Neuronal stem cell (in vitro differentiated cells): ENCODE measurements around the gene ZNF471.

Source experiments
- DNase-seq: peaks from one replicate; pipeline ENCODE4 v3.0.0-alpha.2; 2013; ENCODE audit warnings: low spot score
- H2AFZ ChIP-seq: one replicate; pipeline ENCODE4 v1.6.1; 2013; ENCODE audit warnings: mild to moderate bottlenecking, low read length, inconsistent platforms
- H2AK5ac ChIP-seq: 2 replicates; pipeline ENCODE4 v1.6.1; 2013; ENCODE audit warnings: low read depth, mild to moderate bottlenecking, inconsistent platforms, low read length, moderate library complexity, mixed read lengths
- H2BK120ac ChIP-seq: 2 replicates; pipeline ENCODE4 v1.6.1; 2013; ENCODE audit warnings: low read depth, mild to moderate bottlenecking, inconsistent platforms, low read length, moderate library complexity, mixed read lengths
- H2BK12ac ChIP-seq: one replicate; pipeline ENCODE4 v1.6.1; 2013; ENCODE audit warnings: low read length, inconsistent platforms
- H2BK15ac ChIP-seq: 2 replicates; pipeline ENCODE4 v1.6.1; 2013; ENCODE audit warnings: mild to moderate bottlenecking, low read length, inconsistent platforms, mixed read lengths
- H2BK5ac ChIP-seq: one replicate; pipeline ENCODE4 v1.6.1; 2013; ENCODE audit warnings: inconsistent platforms, mild to moderate bottlenecking, low read length, moderate library complexity
- H3K14ac ChIP-seq: one replicate; pipeline ENCODE4 v1.6.1; 2013; ENCODE audit warnings: low read length, inconsistent platforms
- H3K18ac ChIP-seq: 2 replicates; pipeline ENCODE4 v1.6.1; 2013; ENCODE audit warnings: low read length, inconsistent platforms
- H3K23ac ChIP-seq: 2 replicates; pipeline ENCODE4 v1.6.1; 2013; ENCODE audit warnings: low read depth, mild to moderate bottlenecking, mixed read lengths, low read length, inconsistent platforms; ENCODE audit not compliant: poor library complexity
- H3K27ac ChIP-seq: replicated peaks from 3 replicates; pipeline ENCODE4 v1.5.1; 2013; ENCODE audit warnings: low read length, inconsistent platforms
- H3K27me3 ChIP-seq, 3 experiments: 2 replicates each; pipeline ENCODE4 v1.6.1; 2013; ENCODE audit warnings: low read length in 3 of 3, mild to moderate bottlenecking in 2 of 3, inconsistent platforms in 1 of 3, low read depth in 1 of 3, mixed read lengths in 1 of 3, moderate library complexity in 1 of 3; ENCODE audit not compliant: control insufficient read depth in 3 of 3, insufficient read depth in 3 of 3
- H3K36me3 ChIP-seq, 2 donors: replicated peaks in 1 of 2; 2 replicates each; pipeline ENCODE4 v1.6.1; 2013; ENCODE audit warnings: low read length in 2 of 2; ENCODE audit not compliant: control insufficient read depth in 2 of 2, insufficient read depth in 2 of 2
- H3K4ac ChIP-seq: 2 replicates; pipeline ENCODE4 v1.6.1; 2013; ENCODE audit warnings: inconsistent platforms, mild to moderate bottlenecking, low read length, moderate library complexity
- H3K4me1 ChIP-seq, 2 donors: 1 replicate in 1 of 2; 2 replicates in 1 of 2; pipeline ENCODE4 v1.6.1; 2013; ENCODE audit warnings: low read length in 2 of 2, low read depth in 1 of 2; ENCODE audit not compliant: control insufficient read depth in 2 of 2, insufficient read depth in 1 of 2
- H3K4me2 ChIP-seq: one replicate; pipeline ENCODE4 v1.6.1; 2013; ENCODE audit warnings: mild to moderate bottlenecking, low read length, inconsistent platforms; ENCODE audit not compliant: insufficient read depth, poor library complexity, severe bottlenecking
- H3K4me3 ChIP-seq, 2 donors: 2 replicates each; pipeline ENCODE4 v1.5.1; 2013; ENCODE audit warnings: low read length in 2 of 2, mild to moderate bottlenecking in 2 of 2, inconsistent platforms in 1 of 2, moderate library complexity in 1 of 2
- H3K79me1 ChIP-seq: one replicate; pipeline ENCODE4 v1.6.1; 2013; ENCODE audit warnings: low read depth, mild to moderate bottlenecking, inconsistent platforms, low read length, moderate library complexity
- H3K9ac ChIP-seq: one replicate; pipeline ENCODE4 v1.6.1; 2013; ENCODE audit warnings: mild to moderate bottlenecking, low read depth, low read length, inconsistent platforms; ENCODE audit not compliant: poor library complexity
- H3K9me3 ChIP-seq, 2 donors: replicated peaks in 1 of 2; 2 replicates each; pipeline versions ENCODE3 to v1.6.1; 2013; ENCODE audit warnings: low read length in 2 of 2, mild to moderate bottlenecking in 2 of 2, inconsistent platforms in 1 of 2, low read depth in 1 of 2, mixed read lengths in 1 of 2, moderate library complexity in 1 of 2; ENCODE audit not compliant: control insufficient read depth in 2 of 2, insufficient read depth in 1 of 2
- H4K8ac ChIP-seq: one replicate; pipeline ENCODE4 v1.6.1; 2013; ENCODE audit warnings: low read depth, mild to moderate bottlenecking, inconsistent platforms, low read length, moderate library complexity
- H4K91ac ChIP-seq: one replicate; pipeline ENCODE4 v1.6.1; 2013; ENCODE audit warnings: low read length, low read depth, mild to moderate bottlenecking, inconsistent platforms; ENCODE audit not compliant: poor library complexity
- WGBS, 2 donors: extraction: QIAGEN DNeasy Blood & Tissue Kit; methylation state at CpG; one replicate each; pipeline ENCODE4 v1.1.7; 2013; ENCODE audit warnings: missing lambda C conversion rate in 2 of 2, mixed read lengths in 1 of 2; ENCODE audit not compliant: insufficient read length in 2 of 2, insufficient replicate concordance in 1 of 2; ENCODE audit errors: extremely low coverage in 2 of 2; 5-methylcytosine and 5-hydroxymethylcytosine counted together

The ZNF471 gene

GRCh38 chr19:56504581-56504980 is 3.1 kb upstream of the ZNF471 start:
- no peak overlapping the region for H3K14ac ChIP-seq
- no peaks in the 10 kb centered on the region for H3K27me3 ChIP-seq
- no peak overlapping the region for H3K4ac ChIP-seq
- no peak overlapping the region for H3K4me2 ChIP-seq
- H3K4me3 ChIP-seq: no peak overlapping the region
- H3K27ac ChIP-seq: no peak overlapping the region
- peaks cover 0 to 8% of the 10 kb centered on the region in 2 donors for H3K36me3 ChIP-seq
- H3K9me3 ChIP-seq: peaks cover 0 to 12% of the 10 kb centered on the region in 2 donors
- H2BK120ac ChIP-seq: no peak overlapping the region
- H3K9ac ChIP-seq: no peak overlapping the region
- WGBS, 2 donors: no CpG with 5 or more reads among the region's 2 CpGs
- H2BK15ac ChIP-seq: no peak overlapping the region
- no peak overlapping the region for H3K18ac ChIP-seq
- H3K23ac ChIP-seq: no peak overlapping the region
- H3K4me1 ChIP-seq: peaks cover 0 to 8% of the 10 kb centered on the region in 2 donors
- H4K91ac ChIP-seq: no peak overlapping the region
- no peak overlapping the region for H2AFZ ChIP-seq
- no peaks in the 10 kb centered on the region for H3K79me1 ChIP-seq
- no peak overlapping the region for H4K8ac ChIP-seq
- H2BK12ac ChIP-seq: no peak overlapping the region
- DNase-seq: no peak
- H2BK5ac ChIP-seq: no peak overlapping the region
- no peak overlapping the region for H2AK5ac ChIP-seq

GRCh38 chr19:56508290-56508778 is 679 bp downstream of the ZNF471 start:
- H3K4me3 ChIP-seq: peak overlapping the region; percentile 31 to 82

GRCh38 chr19:56525214-56525860 is 17.7 kb downstream of the ZNF471 start:
- no peak overlapping the region for H3K23ac ChIP-seq
- H3K4me1 ChIP-seq: no peaks in the 10 kb centered on the region
- no peak overlapping the region for H4K8ac ChIP-seq
- H3K4ac ChIP-seq: no peak overlapping the region
- H3K9me3 ChIP-seq: peaks cover 33 to 58% of the 10 kb centered on the region in 2 donors
- no peak overlapping the region for H2AFZ ChIP-seq
- peaks cover 0 to 2% of the 10 kb centered on the region in 2 donors for H3K36me3 ChIP-seq
- H3K4me3 ChIP-seq: no peak overlapping the region
- no peak overlapping the region for H4K91ac ChIP-seq
- no peak overlapping the region for H2AK5ac ChIP-seq
- H2BK15ac ChIP-seq: no peak overlapping the region
- no peak overlapping the region for H3K4me2 ChIP-seq
- no peak overlapping the region for H3K27ac ChIP-seq
- no peaks in the 10 kb centered on the region for H3K27me3 ChIP-seq
- no peak overlapping the region for H3K9ac ChIP-seq
- no peak for DNase-seq
- H3K14ac ChIP-seq: no peak overlapping the region
- no peak overlapping the region for H2BK12ac ChIP-seq
- H2BK5ac ChIP-seq: no peak overlapping the region
- no peaks in the 10 kb centered on the region for H3K79me1 ChIP-seq
- no peak overlapping the region for H3K18ac ChIP-seq
- no peak overlapping the region for H2BK120ac ChIP-seq
- WGBS, 2 donors: no CpG with 5 or more reads among the region's 4 CpGs

More at GRCh38 chr19:56508290-56508778, 679 bp downstream of the ZNF471 start:
- Histone ChIP-seq H2BK15ac (no peak overlapping the region), H3K36me3 (no peaks in the 10 kb centered on the region), H3K18ac (peak overlapping the region; percentile 66), H2BK5ac (no peak overlapping the region), H3K27ac (no peak overlapping the region), H2BK120ac (no peak overlapping the region), H3K4ac (no peak overlapping the region), H4K91ac (no peak overlapping the region), H3K79me1 (no peaks in the 10 kb centered on the region), H3K4me1 (peaks cover 0 to 8% of the 10 kb centered on the region in 2 donors), H3K14ac (peak overlapping the region; percentile 79), H3K27me3 (no peaks in the 10 kb centered on the region), H2AK5ac (no peak overlapping the region), H3K9ac (peak overlapping the region; percentile 94), H4K8ac (peak overlapping the region; percentile 70), H3K9me3 (peaks cover 6 to 12% of the 10 kb centered on the region in 2 donors), H2BK12ac (no peak overlapping the region), H3K23ac (peak overlapping the region; percentile 51), H3K4me2 (peak overlapping the region; percentile 98), H2AFZ (no peak overlapping the region)
- no peak for DNase-seq
- WGBS, 2 donors: no CpG with 5 or more reads among the region's 17 CpGs

GRCh38 chr19:56537442-56537841 is 29.8 kb downstream of the ZNF471 start:
- WGBS, 2 donors: no CpG with 5 or more reads among the region's 3 CpGs
- Histone ChIP-seq H3K14ac (no peak overlapping the region), H3K4me1 (peaks cover 0 to 5% of the 10 kb centered on the region in 2 donors), H4K91ac (no peak overlapping the region), H3K23ac (no peak overlapping the region), H3K27ac (no peak overlapping the region), H3K4me3 (peak overlapping the region in 1 of 2 donors; percentile 90), H2BK12ac (no peak overlapping the region), H3K27me3 (no peaks in the 10 kb centered on the region), H2BK5ac (no peak overlapping the region), H3K79me1 (no peaks in the 10 kb centered on the region), H3K18ac (no peak overlapping the region), H3K9ac (no peak overlapping the region), H3K36me3 (peaks cover 8 to 24% of the 10 kb centered on the region in 2 donors), H3K9me3 (peaks cover 27 to 66% of the 10 kb centered on the region in 2 donors), H2AFZ (peak overlapping the region; percentile 100), H2BK120ac (no peak overlapping the region), H4K8ac (peak overlapping the region; percentile 31), H3K4me2 (no peak overlapping the region), H3K4ac (no peak overlapping the region), H2AK5ac (no peak overlapping the region), H2BK15ac (no peak overlapping the region)
- no peak for DNase-seq
